ENCODE results near the gene TMED4.

Gene TMED4

GRCh38 chr7:44580945-44581878 is 819 bp downstream of the TMED4 start:
- no peak for TF ChIP-seq CTCF (IDR thresholded peaks at IDR 0.05)
- intact Hi-C loops (cut with DNase I; ENCODE audit: low total_unique reads): loop anchor here (5.0 kb wide), 1 partner anchor 166 kb away; the partner anchor contains the start of gene ZMIZ2
- Histone ChIP-seq H3K4me1 (peaks cover 0 to 25% (median 17%) of the 10 kb centered on the region in 4 donors), H3K27ac (peak overlapping the region; percentile 90 to 96), H3K9me3 (no peaks in the 10 kb centered on the region), H3K27me3 (no peaks in the 10 kb centered on the region), H3K36me3 (peaks cover 12 to 38% (median 20%) of the 10 kb centered on the region in 3 donors), H3K4me3 (peak overlapping the region; percentile 70 to 83)
- peak in 1 of 2 donors; percentile 68 for DNase-seq

- TF ChIP-seq CTCF (IDR thresholded peaks at IDR 0.05): no peak
- Histone ChIP-seq H3K4me3 (no peak overlapping the region), H3K27me3 (no peaks in the 10 kb centered on the region), H3K4me1 (peaks cover 0 to 41% (median 35%) of the 10 kb centered on the region in 4 donors), H3K36me3 (peaks cover 24 to 62% (median 38%) of the 10 kb centered on the region in 3 donors), H3K27ac (no peak overlapping the region), H3K9me3 (no peaks in the 10 kb centered on the region)
- intact Hi-C loops (cut with DNase I; ENCODE audit: low total_unique reads): no loop called here
- DNase-seq: no peak
These were observed 5.8 kb downstream of the TMED4 start for GRCh38 chr7:44576228-44576627.

GRCh38 chr7:44575054-44575453 is 7.0 kb downstream of the TMED4 start:
- H3K4me1 ChIP-seq: peaks cover 0 to 30% (median 25%) of the 10 kb centered on the region in 4 donors
- H3K27me3 ChIP-seq: no peaks in the 10 kb centered on the region
- intact Hi-C loops (cut with DNase I; ENCODE audit: low total_unique reads): no loop called here
- no peaks in the 10 kb centered on the region for H3K9me3 ChIP-seq
- no peak overlapping the region for H3K4me3 ChIP-seq
- H3K36me3 ChIP-seq: peaks cover 36 to 65% (median 49%) of the 10 kb centered on the region in 3 donors
- no peak for TF ChIP-seq CTCF (IDR thresholded peaks at IDR 0.05)
- no peak for DNase-seq
- no peak overlapping the region for H3K27ac ChIP-seq

GRCh38 chr7:44574287-44574872 is 7.7 kb downstream of the TMED4 start:
- Histone ChIP-seq H3K36me3 (peaks cover 36 to 65% (median 52%) of the 10 kb centered on the region in 3 donors), H3K4me3 (peak overlapping the region; percentile 79 to 99)

More at GRCh38 chr7:44574287-44574872, 7.7 kb downstream of the TMED4 start:
- Histone ChIP-seq H3K9me3 (no peaks in the 10 kb centered on the region), H3K27me3 (no peaks in the 10 kb centered on the region), H3K4me1 (peaks cover 0 to 26% (median 22%) of the 10 kb centered on the region in 4 donors), H3K27ac (peak overlapping the region; percentile 94)
- intact Hi-C loops (cut with DNase I; ENCODE audit: low total_unique reads): no loop called here
- TF ChIP-seq CTCF (IDR thresholded peaks at IDR 0.05): no peak
- DNase-seq: no peak

Measured in tibial artery (tissue), 4 donors.